ENCODE measurements around the gene PKMYT1. TPM values are rescaled to one million over a fixed set of nuclear protein-coding genes. Genes with fewer than 3 reads are reported as not detected.

The PKMYT1 gene
- total RNA-seq, 2 experiments from 2014 or later = 0.47 to 0.60 TPM

- ATAC-seq (ENCODE audit: poor library complexity) (peak; percentile 18), DNase-seq (peak in 13 of 14 experiments; percentile 64 to 90 (median 81))
- intact Hi-C loops (cut with DNase I, micrococcal nuclease) = loop anchor here in 1 of 2 experiments (10.0 kb wide), 1 partner anchor 433 kb away; no protein-coding TSS in a partner anchor
- Histone ChIP-seq H3K27ac (ENCODE audit: low read depth in 1 of 2, low read length in 2 of 2) (peak overlapping the region; percentile 35 to 80), H3K9me3 (ENCODE audit: control insufficient read depth in 1 of 2, insufficient read depth in 1 of 2, low read length in 2 of 2) (no peaks in the 10 kb centered on the region), H3K27me3 (ENCODE audit: control insufficient read depth in 1 of 2, insufficient read depth in 2 of 2, low read length in 2 of 2) (peaks cover 2 to 3% of the 10 kb centered on the region in 2 experiments), H3K4me1 (ENCODE audit: insufficient read depth, low read length) (peaks cover 77% of the 10 kb centered on the region), H3K36me3 (ENCODE audit: insufficient read depth, low read length) (peaks cover 17% of the 10 kb centered on the region), H3K4me3 (ENCODE audit: low read length) (no peak overlapping the region)
- Mint-ChIP-seq H3K9me3 (no peaks in the 10 kb centered on the region), H3K4me3 (peak overlapping the region; percentile 66), H3K27me3 (no peaks in the 10 kb centered on the region), H3K36me3 (ENCODE audit: low read depth) (peaks cover 19% of the 10 kb centered on the region), H3K4me1 (ENCODE audit: low read depth) (peaks cover 49% of the 10 kb centered on the region), H3K27ac (peak overlapping the region; percentile 78)
- ChIA-PET POLR2A (interaction anchor here (0.7 to 3.3 kb wide), 9 partner anchors 8 to 379 kb away, joined by 3 to 24 read pairs (median 5); partner anchors contain the start of genes ZNF174 and ZSCAN32), CTCF (interaction anchor here (1.4 to 5.4 kb wide), 7 partner anchors 9 to 107 kb away, joined by 3 to 38 read pairs (median 6); no protein-coding TSS in a partner anchor)
- TF ChIP-seq, protein P1, sequence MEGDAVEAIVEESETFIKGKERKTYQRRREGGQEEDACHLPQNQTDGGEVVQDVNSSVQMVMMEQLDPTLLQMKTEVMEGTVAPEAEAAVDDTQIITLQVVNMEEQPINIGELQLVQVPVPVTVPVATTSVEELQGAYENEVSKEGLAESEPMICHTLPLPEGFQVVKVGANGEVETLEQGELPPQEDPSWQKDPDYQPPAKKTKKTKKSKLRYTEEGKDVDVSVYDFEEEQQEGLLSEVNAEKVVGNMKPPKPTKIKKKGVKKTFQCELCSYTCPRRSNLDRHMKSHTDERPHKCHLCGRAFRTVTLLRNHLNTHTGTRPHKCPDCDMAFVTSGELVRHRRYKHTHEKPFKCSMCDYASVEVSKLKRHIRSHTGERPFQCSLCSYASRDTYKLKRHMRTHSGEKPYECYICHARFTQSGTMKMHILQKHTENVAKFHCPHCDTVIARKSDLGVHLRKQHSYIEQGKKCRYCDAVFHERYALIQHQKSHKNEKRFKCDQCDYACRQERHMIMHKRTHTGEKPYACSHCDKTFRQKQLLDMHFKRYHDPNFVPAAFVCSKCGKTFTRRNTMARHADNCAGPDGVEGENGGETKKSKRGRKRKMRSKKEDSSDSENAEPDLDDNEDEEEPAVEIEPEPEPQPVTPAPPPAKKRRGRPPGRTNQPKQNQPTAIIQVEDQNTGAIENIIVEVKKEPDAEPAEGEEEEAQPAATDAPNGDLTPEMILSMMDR (IDR thresholded peaks at IDR 0.05) = no peak
Observed at GRCh38 chr16:3022208-3022683, 42.0 kb upstream of the PKMYT1 start.

DNA sequence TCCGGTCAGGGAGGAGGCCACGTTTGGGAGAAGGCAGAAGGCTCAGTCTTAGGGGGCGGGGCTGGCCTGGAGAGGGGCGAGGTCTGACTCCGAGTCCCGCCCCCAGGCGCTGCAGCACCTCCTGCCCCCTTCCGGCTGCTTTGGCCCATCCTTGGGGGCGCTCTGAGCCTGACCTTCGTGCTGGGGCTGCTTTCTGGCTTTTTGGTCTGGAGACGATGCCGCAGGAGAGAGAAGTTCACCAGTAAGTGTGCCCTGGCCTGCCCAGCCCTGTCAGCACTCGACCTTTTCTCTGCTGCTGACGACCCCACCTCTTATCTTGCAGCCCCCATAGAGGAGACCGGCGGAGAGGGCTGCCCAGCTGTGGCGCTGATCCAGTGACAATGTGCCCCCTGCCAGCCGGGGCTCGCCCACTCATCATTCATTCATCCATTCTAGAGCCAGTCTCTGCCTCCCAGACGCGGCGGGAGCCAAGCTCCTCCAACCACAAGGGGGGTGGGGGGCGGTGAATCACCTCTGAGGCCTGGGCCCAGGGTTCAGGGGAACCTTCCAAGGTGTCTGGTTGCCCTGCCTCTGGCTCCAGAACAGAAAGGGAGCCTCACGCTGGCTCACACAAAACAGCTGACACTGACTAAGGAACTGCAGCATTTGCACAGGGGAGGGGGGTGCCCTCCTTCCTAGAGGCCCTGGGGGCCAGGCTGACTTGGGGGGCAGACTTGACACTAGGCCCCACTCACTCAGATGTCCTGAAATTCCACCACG lies 41.4 kb upstream of the PKMYT1 start:
- ATAC-seq (ENCODE audit: poor library complexity) (peak; percentile 21), DNase-seq (peak; percentile 28 to 90 (median 74))
- H3K27me3 Mint-ChIP-seq = no peaks in the 10 kb centered on the region
- H3K36me3 ChIP-seq (ENCODE audit: insufficient read depth, low read length) = peaks cover 11% of the 10 kb centered on the region
- ChIA-PET POLR2A (interaction anchor here (1.0 to 3.3 kb wide), 6 partner anchors 8 to 261 kb away, joined by 3 to 24 read pairs (median 8); partner anchors contain the start of gene ZNF263), CTCF (interaction anchor here (1.4 to 5.4 kb wide), 7 partner anchors 10 to 108 kb away, joined by 3 to 38 read pairs (median 6); no protein-coding TSS in a partner anchor)
- H3K27ac Mint-ChIP-seq = peak overlapping the region; percentile 78
- no peaks in the 10 kb centered on the region for H3K9me3 ChIP-seq (ENCODE audit: control insufficient read depth in 1 of 2, insufficient read depth in 1 of 2, low read length in 2 of 2)
- H3K27ac ChIP-seq (ENCODE audit: low read depth in 1 of 2, low read length in 2 of 2) = peak overlapping the region; percentile 35 to 80
- H3K4me3 Mint-ChIP-seq = peak overlapping the region; percentile 66
- intact Hi-C loops (cut with DNase I, micrococcal nuclease) = loop anchor here (2.0 to 10.0 kb wide), 3 partner anchors 17 to 433 kb away; no protein-coding TSS in a partner anchor
- no peaks in the 10 kb centered on the region for H3K9me3 Mint-ChIP-seq
- H3K27me3 ChIP-seq (ENCODE audit: control insufficient read depth in 1 of 2, insufficient read depth in 2 of 2, low read length in 2 of 2) = peaks cover 3 to 4% of the 10 kb centered on the region in 2 experiments
- H3K4me3 ChIP-seq (ENCODE audit: low read length) = peak overlapping the region; percentile 63
- H3K4me1 ChIP-seq (ENCODE audit: insufficient read depth, low read length) = peaks cover 77% of the 10 kb centered on the region
- TF ChIP-seq, protein P1 (IDR thresholded peaks at IDR 0.05) = peak; percentile 28
- H3K36me3 Mint-ChIP-seq (ENCODE audit: low read depth) = peaks cover 13% of the 10 kb centered on the region
- H3K4me1 Mint-ChIP-seq (ENCODE audit: low read depth) = peaks cover 49% of the 10 kb centered on the region

DNA sequence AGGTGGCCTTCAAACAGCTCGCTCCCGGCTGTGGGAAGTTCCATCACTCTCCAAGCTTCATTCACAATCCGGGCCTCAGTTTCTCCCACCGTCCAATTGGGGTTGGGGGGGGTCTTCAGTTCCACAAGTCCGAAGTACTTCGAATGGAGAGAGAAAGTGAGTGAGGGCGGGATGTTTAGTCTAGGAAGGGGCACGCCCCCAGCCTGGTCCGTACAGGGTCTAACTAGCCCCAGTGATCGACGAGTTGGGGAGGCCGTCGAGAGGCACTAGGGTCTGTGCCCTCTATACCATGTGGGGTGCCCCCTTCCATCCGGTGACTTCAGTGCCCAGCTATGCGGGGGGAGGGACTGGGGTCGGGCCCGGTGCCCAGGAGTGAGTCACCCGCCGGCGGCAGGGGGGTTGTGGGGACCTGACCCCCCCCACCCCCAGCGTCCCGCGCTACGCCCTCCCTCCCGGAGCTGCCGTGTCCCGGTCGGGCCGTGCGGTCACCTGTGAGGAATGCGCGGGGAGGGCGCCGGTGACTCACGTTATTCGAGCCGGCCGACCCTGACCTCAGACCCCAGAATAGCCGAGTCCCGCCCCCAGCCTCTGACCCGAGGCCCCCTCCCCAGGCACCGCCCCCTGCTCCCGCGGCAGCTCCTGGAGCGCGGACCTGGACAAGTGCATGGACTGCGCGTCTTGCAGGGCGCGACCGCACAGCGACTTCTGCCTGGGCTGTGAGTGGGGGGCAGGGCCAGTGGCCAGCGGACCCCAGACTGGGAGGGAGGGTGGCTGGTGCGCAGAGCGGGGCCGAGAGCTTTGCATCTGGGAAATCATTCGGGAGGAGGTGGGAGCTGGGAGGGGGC lies 40.6 kb upstream of the PKMYT1 start:
- ATAC-seq (ENCODE audit: poor library complexity) = peak; percentile 10

More for the DNA sequence above, 40.6 kb upstream of the PKMYT1 start:
- Mint-ChIP-seq H3K4me1 (ENCODE audit: low read depth) (peaks cover 49% of the 10 kb centered on the region), H3K27me3 (peaks cover 4% of the 10 kb centered on the region), H3K27ac (peak overlapping the region; percentile 78), H3K9me3 (no peaks in the 10 kb centered on the region), H3K36me3 (ENCODE audit: low read depth) (peaks cover 5% of the 10 kb centered on the region), H3K4me3 (peak overlapping the region; percentile 85)
- CTCF ChIA-PET = interaction anchor here (0.7 to 5.4 kb wide), 8 partner anchors 8 to 109 kb away, joined by 3 to 38 read pairs (median 6); no protein-coding TSS in a partner anchor
- Histone ChIP-seq H3K27ac (ENCODE audit: low read depth in 1 of 2, low read length in 2 of 2) (peak overlapping the region; percentile 35 to 80), H3K36me3 (ENCODE audit: insufficient read depth, low read length) (peaks cover 3% of the 10 kb centered on the region), H3K4me1 (ENCODE audit: insufficient read depth, low read length) (peaks cover 75% of the 10 kb centered on the region), H3K9me3 (ENCODE audit: control insufficient read depth in 1 of 2, insufficient read depth in 1 of 2, low read length in 2 of 2) (no peaks in the 10 kb centered on the region), H3K4me3 (ENCODE audit: low read length) (peak overlapping the region; percentile 63), H3K27me3 (ENCODE audit: control insufficient read depth in 1 of 2, insufficient read depth in 2 of 2, low read length in 2 of 2) (peaks cover 3 to 4% of the 10 kb centered on the region in 2 experiments)
- intact Hi-C loops (cut with DNase I, micrococcal nuclease) = loop anchor here (2.0 to 10.0 kb wide), 3 partner anchors 16 to 434 kb away; no protein-coding TSS in a partner anchor
- TF ChIP-seq, protein P1 (IDR thresholded peaks at IDR 0.05) = no peak
- POLR2A ChIA-PET = interaction anchor here (0.7 to 3.3 kb wide), 11 partner anchors 9 to 1035 kb away, joined by 3 to 24 read pairs (median 4); partner anchors contain the start of genes NAA60, PKMYT1, ZNF213 and ZNF263
- DNase-seq = peak in 13 of 14 experiments; percentile 45 to 87 (median 70)
